ENCODE data around the gene TJAP1. TPM values are rescaled to one million over a fixed set of nuclear protein-coding genes. Genes with fewer than 3 reads are reported as not detected.

TJAP1 gene
- total RNA-seq, 1 experiment from 2014 or later: 50.5 TPM

DNA sequence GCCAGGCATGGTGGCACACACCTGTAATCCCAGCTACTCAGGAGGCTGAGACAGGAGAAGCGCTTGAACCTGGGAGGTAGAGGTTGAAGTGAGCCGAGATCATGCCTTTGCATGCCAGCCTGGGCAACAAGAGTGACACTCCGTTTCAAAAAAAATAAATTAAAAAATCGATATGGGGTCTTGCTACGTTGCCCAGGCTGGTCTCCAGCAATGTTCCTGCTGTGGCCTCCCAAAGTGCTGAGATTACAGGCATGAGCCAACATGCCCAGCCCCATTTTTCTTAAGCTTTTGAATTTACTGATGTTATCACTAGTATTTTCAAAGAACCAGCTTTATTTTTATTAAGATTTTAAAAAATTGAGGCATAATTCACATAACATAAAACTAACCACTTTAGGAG lies 63.1 kb downstream of the TJAP1 start:
- ChIA-PET POLR2A (ENCODE audit: unreplicated experiment) (no interaction called here), CTCF (no interaction called here)
- H3K79me2 ChIP-seq (ENCODE audit: low read depth): no peaks in the 10 kb centered on the region
- H3K4me2 ChIP-seq: no peak overlapping the region
- no peaks in the 10 kb centered on the region for H3K27me3 ChIP-seq (ENCODE audit: insufficient read depth, low read depth)
- H3K9me3 ChIP-seq (ENCODE audit: insufficient read depth, low read depth): no peaks in the 10 kb centered on the region
- H3F3A ChIP-seq (ENCODE audit: insufficient read depth, low read depth): no peaks in the 10 kb centered on the region
- no peak for DNase-seq
- no peak overlapping the region for H3K4me3 ChIP-seq
- peaks cover 36% of the 10 kb centered on the region for H3K36me3 ChIP-seq (ENCODE audit: low read depth)
- H3K4me1 ChIP-seq (replicated peaks; ENCODE audit: insufficient read depth): no peaks in the 10 kb centered on the region
- no peaks in the 10 kb centered on the region for H3K9me2 ChIP-seq (ENCODE audit: insufficient read depth)
- intact Hi-C loops (cut with micrococcal nuclease; ENCODE audit: unreplicated experiment): no loop called here
- H4K20me1 ChIP-seq (ENCODE audit: insufficient read depth): no peaks in the 10 kb centered on the region
- no TSS peak for BruUV-seq (replicated peaks)
- H3K27ac ChIP-seq: no peak overlapping the region
- TF ChIP-seq EZH2 (IDR thresholded peaks at IDR 0.05; ENCODE audit: low read depth): no peak
- TF ChIP-seq, protein P1, sequence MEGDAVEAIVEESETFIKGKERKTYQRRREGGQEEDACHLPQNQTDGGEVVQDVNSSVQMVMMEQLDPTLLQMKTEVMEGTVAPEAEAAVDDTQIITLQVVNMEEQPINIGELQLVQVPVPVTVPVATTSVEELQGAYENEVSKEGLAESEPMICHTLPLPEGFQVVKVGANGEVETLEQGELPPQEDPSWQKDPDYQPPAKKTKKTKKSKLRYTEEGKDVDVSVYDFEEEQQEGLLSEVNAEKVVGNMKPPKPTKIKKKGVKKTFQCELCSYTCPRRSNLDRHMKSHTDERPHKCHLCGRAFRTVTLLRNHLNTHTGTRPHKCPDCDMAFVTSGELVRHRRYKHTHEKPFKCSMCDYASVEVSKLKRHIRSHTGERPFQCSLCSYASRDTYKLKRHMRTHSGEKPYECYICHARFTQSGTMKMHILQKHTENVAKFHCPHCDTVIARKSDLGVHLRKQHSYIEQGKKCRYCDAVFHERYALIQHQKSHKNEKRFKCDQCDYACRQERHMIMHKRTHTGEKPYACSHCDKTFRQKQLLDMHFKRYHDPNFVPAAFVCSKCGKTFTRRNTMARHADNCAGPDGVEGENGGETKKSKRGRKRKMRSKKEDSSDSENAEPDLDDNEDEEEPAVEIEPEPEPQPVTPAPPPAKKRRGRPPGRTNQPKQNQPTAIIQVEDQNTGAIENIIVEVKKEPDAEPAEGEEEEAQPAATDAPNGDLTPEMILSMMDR (conservative IDR thresholded peaks at IDR 0.05): no peak
- no peak overlapping the region for H2AFZ ChIP-seq

DNA sequence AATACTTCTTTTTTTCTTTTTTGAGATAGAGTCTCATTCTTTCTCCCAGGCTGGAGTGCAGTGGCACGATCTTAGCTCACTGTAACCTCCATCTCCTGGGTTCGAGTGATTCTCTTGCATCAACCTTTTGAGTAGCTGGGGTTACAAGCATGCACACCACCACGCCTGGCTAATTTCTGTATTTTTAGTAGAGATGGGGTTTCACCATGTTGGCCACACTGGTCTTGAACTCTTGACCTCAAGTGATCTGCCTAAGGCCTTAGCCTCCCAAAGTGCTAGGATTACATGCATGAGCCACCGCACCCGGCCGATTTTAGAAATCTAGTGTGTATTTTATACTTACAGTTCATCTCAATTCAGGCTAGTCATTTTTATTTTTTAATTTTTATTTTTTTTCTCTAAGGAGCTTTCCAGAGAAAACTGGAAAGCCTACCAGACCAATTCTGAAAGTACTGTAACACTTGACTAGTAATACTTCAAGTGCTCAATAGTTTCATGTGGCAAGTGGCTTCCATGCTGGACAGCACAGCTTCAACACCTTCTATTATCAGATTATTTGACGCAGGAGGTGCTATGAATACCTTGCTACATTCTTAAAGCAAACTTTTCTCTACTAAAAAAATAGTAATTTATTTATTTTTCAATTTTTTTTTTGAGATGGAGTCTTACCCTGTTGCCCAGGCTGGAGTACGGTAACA lies 64.6 kb downstream of the TJAP1 start:
- ChIA-PET CTCF (no interaction called here), POLR2A (ENCODE audit: unreplicated experiment) (no interaction called here)
- Histone ChIP-seq H3K9me2 (ENCODE audit: insufficient read depth) (no peaks in the 10 kb centered on the region), H3K4me3 (no peak overlapping the region), H3F3A (ENCODE audit: insufficient read depth, low read depth) (0 out of 2 replicates have a peak, but pooled peaks cover 5% of the 10 kb centered on the region), H3K27ac (no peak overlapping the region), H3K4me1 (replicated peaks; ENCODE audit: insufficient read depth) (no peaks in the 10 kb centered on the region), H3K4me2 (no peak overlapping the region), H3K27me3 (ENCODE audit: insufficient read depth, low read depth) (no peaks in the 10 kb centered on the region), H4K20me1 (ENCODE audit: insufficient read depth) (no peaks in the 10 kb centered on the region), H3K79me2 (ENCODE audit: low read depth) (no peaks in the 10 kb centered on the region), H3K9me3 (ENCODE audit: insufficient read depth, low read depth) (no peaks in the 10 kb centered on the region), H2AFZ (no peak overlapping the region), H3K36me3 (ENCODE audit: low read depth) (peaks cover 50% of the 10 kb centered on the region)
- intact Hi-C loops (cut with micrococcal nuclease; ENCODE audit: unreplicated experiment): no loop called here
- no TSS peak for BruUV-seq (replicated peaks)
- TF ChIP-seq, protein P1 (conservative IDR thresholded peaks at IDR 0.05): no peak
- no peak for TF ChIP-seq EZH2 (IDR thresholded peaks at IDR 0.05; ENCODE audit: low read depth)
- DNase-seq: no peak

DNA sequence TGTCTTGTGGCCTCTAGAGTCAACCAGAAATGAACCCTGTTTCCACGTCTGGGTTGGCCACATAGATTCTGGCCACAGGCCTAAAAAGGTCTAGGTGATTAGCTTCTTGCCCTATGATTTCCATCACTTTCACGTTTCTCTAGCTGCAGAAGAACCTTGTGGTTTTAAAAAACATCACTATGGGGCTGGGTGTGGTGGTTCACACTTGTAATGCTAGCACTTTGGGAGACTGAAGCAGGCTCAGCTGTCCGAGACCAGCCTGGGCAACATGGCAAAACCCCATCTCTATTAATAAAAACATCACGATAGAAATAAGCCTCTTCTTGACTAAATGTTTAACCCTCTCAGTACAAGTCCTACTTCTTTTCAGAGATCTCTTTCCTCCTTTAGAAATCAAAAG lies 67.1 kb downstream of the TJAP1 start:
- no peaks in the 10 kb centered on the region for H3K27me3 ChIP-seq (ENCODE audit: insufficient read depth, low read depth)
- no peak overlapping the region for H3K4me2 ChIP-seq
- H3K9me2 ChIP-seq (ENCODE audit: insufficient read depth): no peaks in the 10 kb centered on the region
- DNase-seq: no peak
- ChIA-PET POLR2A (ENCODE audit: unreplicated experiment) (no interaction called here), CTCF (no interaction called here)
- TF ChIP-seq EZH2 (IDR thresholded peaks at IDR 0.05; ENCODE audit: low read depth): no peak
- TF ChIP-seq, protein P1 (conservative IDR thresholded peaks at IDR 0.05): no peak
- no peaks in the 10 kb centered on the region for H3K4me1 ChIP-seq (replicated peaks; ENCODE audit: insufficient read depth)
- H4K20me1 ChIP-seq (ENCODE audit: insufficient read depth): no peaks in the 10 kb centered on the region
- H3K27ac ChIP-seq: no peak overlapping the region
- H3K9me3 ChIP-seq (ENCODE audit: insufficient read depth, low read depth): no peaks in the 10 kb centered on the region
- no peak overlapping the region for H2AFZ ChIP-seq
- 0 out of 2 replicates have a peak, but pooled peaks cover 5% of the 10 kb centered on the region for H3F3A ChIP-seq (ENCODE audit: insufficient read depth, low read depth)
- intact Hi-C loops (cut with micrococcal nuclease; ENCODE audit: unreplicated experiment): no loop called here
- no peak overlapping the region for H3K4me3 ChIP-seq
- no peaks in the 10 kb centered on the region for H3K79me2 ChIP-seq (ENCODE audit: low read depth)
- H3K36me3 ChIP-seq (ENCODE audit: low read depth): peaks cover 54% of the 10 kb centered on the region
- no TSS peak for BruUV-seq (replicated peaks)
